Coronary artery (tissue), 2 donors: ENCODE results near the gene SLC4A7.
"Not testable (repeated sequence)": the region's sequence is repeated elsewhere in the genome, so short reads cannot be mapped to it uniquely, and the experiment has no call there.

Source experiments
- DNase-seq: peaks from one replicate; pipeline ENCODE4 v3.0.0-alpha.2; 2017; ENCODE audit warnings: low spot score
- H3K27ac ChIP-seq, 2 donors: fragments of 200-600 bp; sonication (generic); one replicate each; pipeline ENCODE4 v1.5.1; 2016 to 2019
- H3K4me3 ChIP-seq: fragments of 200-600 bp; sonication (generic); 2 replicates; pipeline ENCODE4 v1.5.1; 2016; ENCODE audit warnings: mild to moderate bottlenecking, moderate library complexity
- TF ChIP-seq, protein P1 (sequence below): fragments of 200-600 bp; sonication (generic); IDR thresholded peaks from one replicate; pipeline ENCODE4 v1.5.1; 2019; ENCODE audit warnings: antibody characterized with exemption

SLC4A7 gene

DNA sequence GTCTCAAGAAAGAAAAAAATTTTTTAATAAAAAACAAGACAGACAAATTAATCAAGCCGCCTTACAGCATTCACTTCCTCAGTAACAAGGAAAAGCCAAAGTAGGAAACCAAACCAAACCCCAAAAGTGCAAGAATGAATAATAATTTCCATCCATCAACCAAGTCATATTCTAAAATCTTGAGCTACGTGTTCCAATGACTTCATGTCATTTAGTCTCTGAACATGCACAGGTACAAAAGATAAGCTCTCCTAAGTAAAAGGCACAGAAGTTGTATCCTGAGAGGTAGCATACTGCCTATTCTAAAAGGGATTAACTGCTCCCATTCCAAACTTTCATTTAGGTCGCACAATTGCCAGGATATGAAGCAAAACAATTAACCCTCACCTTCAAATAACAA lies 29.7 kb downstream of the SLC4A7 start:
- no peak for DNase-seq
- no peak overlapping the region for H3K27ac ChIP-seq
- H3K4me3 ChIP-seq = no peak overlapping the region
- TF ChIP-seq, protein P1, sequence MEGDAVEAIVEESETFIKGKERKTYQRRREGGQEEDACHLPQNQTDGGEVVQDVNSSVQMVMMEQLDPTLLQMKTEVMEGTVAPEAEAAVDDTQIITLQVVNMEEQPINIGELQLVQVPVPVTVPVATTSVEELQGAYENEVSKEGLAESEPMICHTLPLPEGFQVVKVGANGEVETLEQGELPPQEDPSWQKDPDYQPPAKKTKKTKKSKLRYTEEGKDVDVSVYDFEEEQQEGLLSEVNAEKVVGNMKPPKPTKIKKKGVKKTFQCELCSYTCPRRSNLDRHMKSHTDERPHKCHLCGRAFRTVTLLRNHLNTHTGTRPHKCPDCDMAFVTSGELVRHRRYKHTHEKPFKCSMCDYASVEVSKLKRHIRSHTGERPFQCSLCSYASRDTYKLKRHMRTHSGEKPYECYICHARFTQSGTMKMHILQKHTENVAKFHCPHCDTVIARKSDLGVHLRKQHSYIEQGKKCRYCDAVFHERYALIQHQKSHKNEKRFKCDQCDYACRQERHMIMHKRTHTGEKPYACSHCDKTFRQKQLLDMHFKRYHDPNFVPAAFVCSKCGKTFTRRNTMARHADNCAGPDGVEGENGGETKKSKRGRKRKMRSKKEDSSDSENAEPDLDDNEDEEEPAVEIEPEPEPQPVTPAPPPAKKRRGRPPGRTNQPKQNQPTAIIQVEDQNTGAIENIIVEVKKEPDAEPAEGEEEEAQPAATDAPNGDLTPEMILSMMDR = no peak

DNA sequence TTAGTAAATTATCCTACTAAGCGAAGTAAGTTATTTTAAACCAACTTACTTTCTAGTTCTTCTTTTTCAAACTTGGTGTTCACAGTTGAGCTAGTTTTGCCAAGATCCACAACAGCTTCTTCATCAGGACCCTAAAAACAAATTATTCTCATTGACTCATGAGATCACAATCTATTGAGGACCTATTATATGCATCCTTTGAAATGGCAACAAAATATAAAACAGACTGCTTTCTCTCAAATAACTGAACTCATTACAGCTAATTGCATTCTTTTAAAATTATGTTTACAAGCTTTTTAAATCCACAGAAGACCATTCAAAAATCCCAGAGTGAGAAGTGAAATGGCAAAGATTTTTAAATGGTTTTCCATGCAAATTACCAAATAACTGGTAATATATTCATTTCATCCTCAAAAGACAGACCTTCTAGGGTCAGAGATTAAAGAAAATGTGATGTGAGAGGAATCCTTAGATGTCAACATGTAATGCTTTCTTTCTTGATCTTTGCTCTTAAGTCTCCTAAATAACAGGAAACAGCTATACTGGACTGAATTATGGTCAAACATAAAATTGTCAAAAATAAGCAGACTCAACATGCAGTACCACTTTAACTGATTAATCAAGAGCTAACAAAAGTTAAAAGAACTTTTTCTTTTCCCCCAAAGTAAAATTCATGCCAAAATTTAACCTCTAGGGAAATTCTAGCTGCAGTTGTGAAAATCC lies 31.7 kb downstream of the SLC4A7 start:
- no peak for DNase-seq
- Histone ChIP-seq H3K4me3 (no peak overlapping the region), H3K27ac (no peak overlapping the region)
- TF ChIP-seq, protein P1 = no peak

GRCh38 chr3:27451842-27452241 lies 32.3 kb downstream of the SLC4A7 start:
- Histone ChIP-seq H3K4me3 (no peak overlapping the region), H3K27ac (no peak overlapping the region)
- DNase-seq = no peak
- TF ChIP-seq, protein P1 = no peak

GRCh38 chr3:27451251-27451650 lies 32.9 kb downstream of the SLC4A7 start:
- DNase-seq = no peak
- H3K4me3 ChIP-seq = no peak overlapping the region
- no peak overlapping the region for H3K27ac ChIP-seq
- TF ChIP-seq, protein P1 = no peak

DNA sequence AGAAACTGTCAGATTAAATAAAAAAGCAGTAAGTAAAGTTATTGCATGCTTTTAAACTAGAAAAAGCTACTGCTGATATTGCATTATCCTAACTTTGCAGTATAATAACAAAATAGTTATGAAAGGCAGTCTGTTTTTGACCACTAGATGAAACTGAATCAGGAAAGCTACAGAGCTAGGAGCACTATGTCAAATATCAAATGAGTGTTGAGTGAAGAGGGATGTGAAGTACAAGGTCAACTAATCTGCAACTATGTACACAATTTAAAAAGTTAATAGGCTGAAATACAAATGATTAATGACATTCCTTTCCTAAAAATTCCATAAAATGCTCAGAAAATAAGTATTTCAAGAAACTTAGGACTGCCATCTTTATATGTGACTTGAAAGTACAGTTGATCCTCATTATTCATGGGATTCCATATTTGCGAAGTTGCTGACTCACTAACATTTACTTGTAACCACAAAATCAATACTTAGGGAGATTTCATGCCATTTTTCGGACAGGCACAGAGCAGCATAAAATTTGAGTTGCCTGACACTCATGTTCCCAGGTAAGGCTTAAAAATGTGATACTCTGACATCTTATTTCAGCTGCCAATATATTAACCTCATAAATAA lies 34.5 kb downstream of the SLC4A7 start:
- Histone ChIP-seq H3K4me3 (no peak overlapping the region), H3K27ac (no peak overlapping the region)
- TF ChIP-seq, protein P1 = no peak
- no peak for DNase-seq

DNA sequence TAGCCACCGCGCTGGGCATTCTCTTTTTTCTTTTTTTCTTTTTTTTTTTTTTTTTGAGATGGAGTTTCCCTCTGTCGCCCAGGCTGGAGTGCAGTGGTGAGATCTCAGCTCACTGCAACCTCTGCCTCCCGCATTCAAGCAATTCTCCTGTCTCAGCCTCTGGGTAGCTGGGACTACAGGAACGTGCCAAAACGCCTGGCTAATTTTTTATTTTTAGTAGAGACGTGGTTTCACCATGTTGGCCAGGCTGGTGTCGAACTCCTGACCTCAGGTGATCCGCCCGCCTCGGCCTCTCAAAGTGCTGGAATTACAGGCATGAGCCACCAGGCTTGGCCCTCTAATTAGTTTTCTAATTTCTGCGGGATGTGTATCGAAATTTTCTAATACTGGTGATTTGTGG lies 41.2 kb downstream of the SLC4A7 start:
- DNase-seq, H3K27ac ChIP-seq, H3K4me3 ChIP-seq: not testable (repeated sequence)

DNA sequence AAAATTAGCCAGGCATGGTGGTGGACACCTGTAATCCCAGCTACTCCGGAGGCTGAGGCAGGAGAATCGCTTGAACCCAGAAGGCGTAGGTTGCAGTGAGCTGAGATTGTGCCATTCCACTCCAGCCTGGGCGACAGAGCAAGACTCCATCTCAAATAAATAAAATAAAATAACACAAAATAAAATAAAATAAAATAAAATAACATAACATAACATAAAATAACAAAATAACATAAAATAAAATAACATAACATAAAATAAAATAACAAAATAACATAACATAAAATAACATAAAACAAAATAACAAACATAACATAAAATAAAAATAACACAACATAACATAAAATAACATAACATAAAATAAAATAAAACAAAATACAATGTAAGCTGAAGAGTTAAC lies 45.8 kb downstream of the SLC4A7 start:
- H3K4me3 ChIP-seq, DNase-seq, H3K27ac ChIP-seq: not testable (repeated sequence)

GRCh38 chr3:27431116-27431515 lies 53.1 kb downstream of the SLC4A7 start:
- TF ChIP-seq, protein P1 = no peak
- Histone ChIP-seq H3K27ac (peak overlapping the region in 1 of 2 donors; percentile 22), H3K4me3 (no peak overlapping the region)
- DNase-seq = no peak
